Activated naive CD8-positive, alpha-beta T cell treated with anti-CD3 and anti-CD28 coated beads for 36 hours (primary cell): ENCODE measurements around the gene ATP5F1E. TPM values are rescaled to one million over a fixed set of nuclear protein-coding genes. Genes with fewer than 3 reads are reported as not detected.
A peak's percentile ranks its signal among the peaks of the same experiment; 100 is the strongest.

Experiments used
- DNase-seq: peaks from one replicate; pipeline ENCODE4 v3.0.0; 2021
- H3K27ac Mint-ChIP-seq: one replicate; pipeline ENCODE4 v1.8.0; 2022; ENCODE audit warnings: mild to moderate bottlenecking, moderate library complexity, mixed read lengths
- H3K27me3 Mint-ChIP-seq: one replicate; pipeline ENCODE4 v1.8.0; 2022; ENCODE audit warnings: mild to moderate bottlenecking, mixed read lengths
- H3K36me3 Mint-ChIP-seq: one replicate; pipeline ENCODE4 v1.8.0; 2021; ENCODE audit warnings: mild to moderate bottlenecking, mixed read lengths
- H3K4me1 Mint-ChIP-seq: one replicate; pipeline ENCODE4 v1.8.0; 2021; ENCODE audit warnings: mixed read lengths
- H3K4me3 Mint-ChIP-seq: one replicate; pipeline ENCODE4 v1.8.0; 2022; ENCODE audit warnings: mild to moderate bottlenecking, moderate library complexity, mixed read lengths
- H3K9me3 Mint-ChIP-seq: one replicate; pipeline ENCODE4 v1.8.0; 2022; ENCODE audit warnings: mixed read lengths
- total RNA-seq, 2 experiments: library from RNA; stranded (reverse); gene quantifications; one replicate each; pipeline ENCODE4 v1.2.3, GENCODE V29; 2021

Gene ATP5F1E
- total RNA-seq, 2 experiments from 2014 or later, result 83.0 to 84.4 TPM

GRCh38 chr20:58997141-58997770, 34.9 kb downstream of the ATP5F1E start:
- peak overlapping the region; percentile 25 for H3K27ac Mint-ChIP-seq
- H3K27me3 Mint-ChIP-seq, result no peaks in the 10 kb centered on the region
- no peak overlapping the region for H3K4me3 Mint-ChIP-seq
- peaks cover 6% of the 10 kb centered on the region for H3K4me1 Mint-ChIP-seq
- H3K9me3 Mint-ChIP-seq, result no peaks in the 10 kb centered on the region
- H3K36me3 Mint-ChIP-seq, result peaks cover 16% of the 10 kb centered on the region
- DNase-seq, result no peak

GRCh38 chr20:58996226-58996611, 35.9 kb downstream of the ATP5F1E start:
- H3K27ac Mint-ChIP-seq, result peak overlapping the region; percentile 51
- peaks cover 6% of the 10 kb centered on the region for H3K4me1 Mint-ChIP-seq
- H3K36me3 Mint-ChIP-seq, result peaks cover 20% of the 10 kb centered on the region
- no peak overlapping the region for H3K4me3 Mint-ChIP-seq
- H3K27me3 Mint-ChIP-seq, result no peaks in the 10 kb centered on the region
- no peaks in the 10 kb centered on the region for H3K9me3 Mint-ChIP-seq
- DNase-seq, result no peak

- no peak overlapping the region for H3K4me3 Mint-ChIP-seq
Measured at GRCh38 chr20:58995461-58996225, 36.5 kb downstream of the ATP5F1E start.

GRCh38 chr20:58994390-58995159, 37.6 kb downstream of the ATP5F1E start:
- DNase-seq, result no peak
- H3K4me1 Mint-ChIP-seq, result peaks cover 6% of the 10 kb centered on the region
- no peaks in the 10 kb centered on the region for H3K27me3 Mint-ChIP-seq
- H3K27ac Mint-ChIP-seq, result peak overlapping the region; percentile 20
- H3K4me3 Mint-ChIP-seq, result no peak overlapping the region
- no peaks in the 10 kb centered on the region for H3K9me3 Mint-ChIP-seq
- H3K36me3 Mint-ChIP-seq, result peaks cover 22% of the 10 kb centered on the region

More at GRCh38 chr20:58995461-58996225, 36.5 kb downstream of the ATP5F1E start:
- H3K4me1 Mint-ChIP-seq, result peaks cover 6% of the 10 kb centered on the region
- peaks cover 20% of the 10 kb centered on the region for H3K36me3 Mint-ChIP-seq
- H3K27ac Mint-ChIP-seq, result peak overlapping the region; percentile 62
- H3K27me3 Mint-ChIP-seq, result no peaks in the 10 kb centered on the region
- DNase-seq, result no peak
- no peaks in the 10 kb centered on the region for H3K9me3 Mint-ChIP-seq

GRCh38 chr20:58993332-58994248, 38.5 kb downstream of the ATP5F1E start:
- peaks cover 6% of the 10 kb centered on the region for H3K4me1 Mint-ChIP-seq
- peaks cover 27% of the 10 kb centered on the region for H3K36me3 Mint-ChIP-seq
- no peak for DNase-seq
- no peaks in the 10 kb centered on the region for H3K9me3 Mint-ChIP-seq
- H3K4me3 Mint-ChIP-seq, result no peak overlapping the region
- H3K27ac Mint-ChIP-seq, result no peak overlapping the region
- H3K27me3 Mint-ChIP-seq, result no peaks in the 10 kb centered on the region

- Mint-ChIP-seq H3K9me3 (no peaks in the 10 kb centered on the region), H3K36me3 (peaks cover 28% of the 10 kb centered on the region), H3K27ac (no peak overlapping the region), H3K4me1 (peaks cover 6% of the 10 kb centered on the region), H3K4me3 (no peak overlapping the region), H3K27me3 (no peaks in the 10 kb centered on the region)
- DNase-seq, result no peak
Measured at GRCh38 chr20:58992911-58993310, 39.2 kb downstream of the ATP5F1E start.

GRCh38 chr20:58991715-58992114, 40.4 kb downstream of the ATP5F1E start:
- H3K4me3 Mint-ChIP-seq, result no peak overlapping the region
- peaks cover 6% of the 10 kb centered on the region for H3K4me1 Mint-ChIP-seq
- H3K36me3 Mint-ChIP-seq, result peaks cover 30% of the 10 kb centered on the region
- no peaks in the 10 kb centered on the region for H3K27me3 Mint-ChIP-seq
- H3K27ac Mint-ChIP-seq, result no peak overlapping the region
- no peak for DNase-seq
- no peaks in the 10 kb centered on the region for H3K9me3 Mint-ChIP-seq

GRCh38 chr20:58990651-58991445, 41.3 kb downstream of the ATP5F1E start:
- Mint-ChIP-seq H3K4me3 (no peak overlapping the region), H3K9me3 (no peaks in the 10 kb centered on the region), H3K27me3 (no peaks in the 10 kb centered on the region), H3K4me1 (peaks cover 5% of the 10 kb centered on the region), H3K27ac (no peak overlapping the region), H3K36me3 (peaks cover 27% of the 10 kb centered on the region)
- DNase-seq, result no peak

- Mint-ChIP-seq H3K36me3 (peaks cover 20% of the 10 kb centered on the region), H3K4me3 (no peak overlapping the region), H3K9me3 (no peaks in the 10 kb centered on the region), H3K27me3 (no peaks in the 10 kb centered on the region), H3K27ac (no peak overlapping the region), H3K4me1 (peaks cover 13% of the 10 kb centered on the region)
- DNase-seq, result no peak
Measured at GRCh38 chr20:58989196-58989595, 42.9 kb downstream of the ATP5F1E start.

GRCh38 chr20:58988565-58988882, 43.6 kb downstream of the ATP5F1E start:
- Mint-ChIP-seq H3K36me3 (peaks cover 27% of the 10 kb centered on the region), H3K27ac (peak overlapping the region; percentile 37), H3K27me3 (no peaks in the 10 kb centered on the region), H3K4me1 (peaks cover 19% of the 10 kb centered on the region), H3K9me3 (no peaks in the 10 kb centered on the region), H3K4me3 (no peak overlapping the region)
- no peak for DNase-seq

- no peak overlapping the region for H3K27ac Mint-ChIP-seq
- peaks cover 20% of the 10 kb centered on the region for H3K4me1 Mint-ChIP-seq
- H3K4me3 Mint-ChIP-seq, result no peak overlapping the region
- DNase-seq, result no peak
- H3K27me3 Mint-ChIP-seq, result no peaks in the 10 kb centered on the region
- peaks cover 27% of the 10 kb centered on the region for H3K36me3 Mint-ChIP-seq
- H3K9me3 Mint-ChIP-seq, result no peaks in the 10 kb centered on the region
Measured at GRCh38 chr20:58987790-58988564, 44.2 kb downstream of the ATP5F1E start.

- Mint-ChIP-seq H3K4me1 (peaks cover 27% of the 10 kb centered on the region), H3K27me3 (no peaks in the 10 kb centered on the region), H3K36me3 (peaks cover 34% of the 10 kb centered on the region), H3K9me3 (no peaks in the 10 kb centered on the region), H3K27ac (peak overlapping the region; percentile 16), H3K4me3 (no peak overlapping the region)
- no peak for DNase-seq
Measured at GRCh38 chr20:58986968-58987517, 45.1 kb downstream of the ATP5F1E start.

GRCh38 chr20:58986286-58986967, 45.7 kb downstream of the ATP5F1E start:
- no peak for DNase-seq
- Mint-ChIP-seq H3K4me1 (peaks cover 27% of the 10 kb centered on the region), H3K27ac (peak overlapping the region; percentile 16), H3K27me3 (no peaks in the 10 kb centered on the region), H3K36me3 (peaks cover 32% of the 10 kb centered on the region), H3K4me3 (no peak overlapping the region), H3K9me3 (no peaks in the 10 kb centered on the region)
